Retina (tissue), 1 donor: ENCODE measurements around the gene MDGA2.

ENCODE experiments used
- DNase-seq: peaks from one replicate; pipeline ENCODE4 v3.0.0-alpha.2; 2016

Gene MDGA2

DNA sequence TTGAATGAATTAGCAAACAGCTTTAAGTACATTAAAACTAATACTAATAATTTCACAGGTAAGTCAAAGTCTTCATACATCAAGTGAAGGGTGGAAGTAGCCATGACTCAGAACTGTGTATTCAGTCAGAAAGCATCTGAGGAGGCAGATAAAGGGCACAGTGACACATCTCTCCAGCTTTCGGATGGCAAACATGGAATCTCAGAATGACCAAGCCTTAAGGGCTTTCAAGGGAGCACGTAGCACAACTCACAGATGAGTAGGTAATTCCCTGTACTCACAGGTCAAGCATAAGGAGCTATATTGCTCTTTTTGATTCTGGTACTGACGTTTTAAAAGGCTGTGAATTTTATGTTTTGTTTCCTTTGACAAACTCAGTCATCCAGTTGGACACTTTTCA, 56.0 kb downstream of the MDGA2 start:
- DNase-seq, result no peak

DNA sequence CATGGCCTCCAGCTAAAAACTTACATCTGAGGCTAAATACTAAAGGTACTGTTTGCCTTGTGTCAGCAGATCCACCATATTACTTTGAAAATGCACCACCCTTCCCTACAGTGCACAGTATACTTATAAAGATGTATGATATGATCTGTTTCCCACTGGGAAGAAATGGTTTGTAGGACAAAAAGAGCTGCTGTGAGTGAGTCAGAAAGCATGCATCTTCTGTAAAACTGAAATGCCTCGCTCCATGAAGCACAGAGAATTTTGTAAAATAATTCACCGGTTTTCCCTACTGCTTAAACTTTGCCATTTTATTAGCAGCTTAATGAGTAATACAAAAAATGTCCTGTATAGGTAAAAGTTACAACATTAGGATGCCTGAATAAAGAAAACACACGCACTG, 68.8 kb downstream of the MDGA2 start:
- no peak for DNase-seq

DNA sequence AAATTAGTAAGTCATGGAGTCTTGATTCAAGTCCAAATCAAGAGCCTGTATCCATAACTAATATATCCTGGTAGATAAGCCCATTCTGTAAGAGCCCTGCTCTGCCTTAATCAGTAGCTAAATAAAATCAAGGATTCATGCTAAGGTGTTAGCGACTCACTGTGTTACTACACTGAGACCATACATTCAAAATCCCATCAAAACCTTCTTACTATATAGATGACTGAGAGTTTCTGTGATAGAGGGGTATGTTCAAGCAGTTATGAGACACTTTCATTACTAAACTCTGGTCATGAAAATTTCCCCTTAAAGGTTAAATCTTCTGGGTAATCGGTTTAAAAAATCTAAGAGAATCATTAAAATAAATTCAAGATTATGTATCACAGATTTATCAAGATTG, 78.5 kb downstream of the MDGA2 start:
- no peak for DNase-seq

DNA sequence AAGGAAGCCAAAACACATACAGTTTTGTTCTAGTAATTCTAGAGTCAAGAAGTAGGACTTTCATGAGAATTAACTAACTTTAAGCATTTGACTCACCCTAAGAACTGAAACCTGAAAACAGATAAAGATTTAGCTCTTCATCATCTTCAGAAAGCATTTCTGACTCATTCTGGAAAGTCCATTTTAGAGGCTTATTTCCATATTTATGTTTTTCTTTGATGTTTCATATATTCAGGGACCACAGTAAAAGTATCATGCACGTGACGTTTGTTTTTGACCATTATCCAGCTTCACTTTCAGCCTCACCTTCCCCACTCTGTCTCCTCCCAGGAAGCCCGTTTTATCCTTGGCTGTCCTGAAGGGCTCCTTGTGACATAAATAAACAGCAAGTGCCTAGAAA, 79.2 kb downstream of the MDGA2 start:
- no peak for DNase-seq

DNA sequence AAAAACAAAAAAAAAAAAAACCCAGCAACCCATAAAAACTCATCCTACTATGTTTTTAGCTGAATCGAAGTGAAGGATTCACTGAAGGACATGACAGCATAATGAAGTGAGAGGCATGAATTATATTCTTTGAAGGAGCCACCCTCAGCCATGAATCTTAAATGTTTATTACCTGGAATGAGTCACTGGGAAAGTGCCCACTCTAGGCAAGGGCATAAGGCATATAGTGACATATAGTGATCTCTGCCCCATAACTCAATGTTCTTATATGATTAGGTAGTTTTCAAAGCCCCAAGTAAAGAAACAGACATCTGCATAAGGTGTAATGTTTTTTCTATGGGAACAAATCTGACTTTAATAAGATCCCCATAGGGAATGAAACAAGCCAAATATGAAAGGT, 79.9 kb downstream of the MDGA2 start:
- no peak for DNase-seq

DNA sequence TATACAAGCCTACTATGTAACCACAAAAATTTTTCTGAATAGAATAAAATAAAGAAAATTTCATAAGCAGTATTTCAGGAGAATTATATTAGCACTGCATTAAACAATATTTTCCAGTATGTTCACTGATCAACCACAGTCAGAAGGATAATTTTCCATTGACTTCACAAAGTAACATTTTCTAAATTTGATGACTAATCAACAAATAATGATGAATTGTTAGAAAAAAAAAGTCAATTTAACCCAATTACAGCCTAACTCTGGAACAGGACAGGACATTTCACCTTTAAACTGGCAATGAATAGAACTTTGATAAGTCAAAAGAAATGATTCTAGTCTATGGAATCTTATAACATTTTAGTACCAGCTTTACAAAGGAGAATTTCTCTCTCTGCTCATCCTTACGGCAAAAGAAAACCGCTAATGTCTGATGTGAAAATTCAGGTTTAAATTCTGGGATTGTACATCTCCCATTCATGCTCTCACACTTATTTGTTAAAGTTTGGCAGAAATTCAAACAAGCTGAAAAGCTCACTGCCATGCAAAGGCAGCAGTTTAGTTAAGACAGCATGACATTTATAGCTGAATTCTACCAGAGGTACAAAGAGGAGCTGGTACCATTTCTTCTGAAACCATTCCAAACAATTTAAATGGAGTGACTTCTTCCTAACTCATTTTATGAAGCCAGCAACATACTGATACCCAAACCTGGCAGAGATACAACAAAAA, 84.5 kb downstream of the MDGA2 start:
- DNase-seq, result no peak

DNA sequence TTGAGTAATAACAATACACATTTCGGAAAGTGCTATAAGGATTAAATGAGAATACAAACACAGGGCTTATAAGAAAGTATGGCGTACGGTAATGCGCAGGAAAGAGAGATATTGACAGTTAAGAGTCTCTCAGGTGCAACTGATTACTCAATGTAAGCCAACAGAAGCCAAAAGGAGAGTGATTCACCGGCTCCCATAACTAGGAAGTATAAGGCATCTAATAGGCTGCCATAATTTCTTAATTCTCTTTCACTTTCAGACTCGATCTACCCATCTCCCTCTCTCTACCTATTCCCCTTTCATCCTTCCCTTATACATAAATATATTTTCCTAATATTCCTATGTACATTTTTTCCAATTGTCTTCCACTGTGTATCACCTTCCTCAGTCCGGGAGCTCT, 90.0 kb downstream of the MDGA2 start:
- DNase-seq, result no peak

DNA sequence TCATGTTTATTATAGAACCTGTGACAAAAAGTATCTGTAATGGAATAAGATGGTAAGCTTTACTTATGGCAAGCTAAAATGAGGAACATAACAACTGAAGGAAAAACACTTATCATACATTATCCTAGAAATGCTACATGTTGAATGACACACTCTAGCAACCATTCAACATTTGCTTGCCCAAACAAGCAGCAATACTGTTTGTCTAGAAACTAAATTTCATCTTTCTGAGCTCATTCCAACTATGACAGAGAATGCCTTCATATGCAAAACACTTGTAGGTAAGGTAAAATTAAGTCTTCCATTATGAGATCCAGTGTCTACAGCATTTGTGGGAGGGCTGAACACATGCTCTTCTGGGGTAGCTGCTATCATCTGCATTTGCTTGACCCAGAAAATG, 108.1 kb downstream of the MDGA2 start:
- no peak for DNase-seq

DNA sequence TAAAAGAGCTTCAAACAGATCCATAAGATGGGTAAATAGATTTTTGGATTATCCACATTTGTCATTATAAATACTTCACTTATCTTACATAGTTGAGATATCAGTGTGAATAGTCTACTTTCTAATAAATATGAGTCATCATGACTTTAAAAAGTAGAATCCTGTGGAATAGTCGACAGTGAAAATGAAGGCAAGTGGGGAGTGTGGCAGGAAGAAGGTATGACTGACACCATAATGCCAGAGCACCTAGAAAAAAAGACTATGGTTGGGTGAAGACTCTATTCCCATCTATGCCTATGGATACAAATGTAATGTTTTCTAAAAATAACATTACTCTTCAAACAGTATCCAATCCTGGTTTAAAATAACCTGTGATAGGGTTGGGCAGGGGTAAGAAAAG, 117.5 kb downstream of the MDGA2 start:
- no peak for DNase-seq

DNA sequence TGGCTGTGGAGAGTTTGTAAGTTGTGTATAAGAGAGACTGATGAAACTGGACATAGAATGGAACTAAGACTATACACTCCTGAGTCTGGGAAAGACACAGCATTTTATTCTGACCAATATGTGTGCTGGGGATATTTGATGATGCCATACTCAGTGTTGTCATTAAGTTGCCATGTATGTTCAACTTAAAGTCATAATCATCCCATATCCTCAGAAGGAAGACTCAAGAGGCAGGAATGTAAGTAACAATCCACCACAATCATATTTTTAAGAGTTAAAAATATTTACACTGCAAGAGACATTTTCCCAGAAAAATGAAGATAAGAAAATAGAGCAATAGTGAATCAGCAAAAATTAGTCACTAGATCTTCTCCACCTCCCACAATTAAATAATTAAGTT, 120.1 kb downstream of the MDGA2 start:
- no peak for DNase-seq

- DNase-seq, result no peak
Measured at GRCh38 chr14:47549886-47550285, 125.5 kb downstream of the MDGA2 start.

DNA sequence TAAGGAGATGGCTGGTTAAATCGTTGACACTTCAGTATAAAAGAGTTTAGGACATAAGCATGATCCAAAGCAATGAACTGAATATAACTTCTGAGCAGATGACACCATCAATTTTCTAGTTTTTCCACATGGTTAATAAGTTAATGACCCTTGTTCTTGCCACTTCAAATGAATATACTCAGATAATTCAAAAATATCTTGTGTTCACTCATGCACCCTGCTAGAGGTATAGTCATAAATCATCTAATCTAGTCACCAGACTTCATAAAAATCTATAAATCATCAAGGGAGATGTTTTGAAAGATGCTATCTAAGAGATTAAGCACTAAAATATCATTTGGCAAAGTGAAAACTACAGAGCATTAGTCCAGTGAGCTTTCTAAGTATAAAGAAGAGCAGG, 131.9 kb downstream of the MDGA2 start:
- DNase-seq, result no peak

- DNase-seq, result peak; percentile 49
Measured at GRCh38 chr14:47541662-47542061, 133.7 kb downstream of the MDGA2 start.

- DNase-seq, result peak; percentile 36
Measured at GRCh38 chr14:47539031-47539461, 136.4 kb downstream of the MDGA2 start.

DNA sequence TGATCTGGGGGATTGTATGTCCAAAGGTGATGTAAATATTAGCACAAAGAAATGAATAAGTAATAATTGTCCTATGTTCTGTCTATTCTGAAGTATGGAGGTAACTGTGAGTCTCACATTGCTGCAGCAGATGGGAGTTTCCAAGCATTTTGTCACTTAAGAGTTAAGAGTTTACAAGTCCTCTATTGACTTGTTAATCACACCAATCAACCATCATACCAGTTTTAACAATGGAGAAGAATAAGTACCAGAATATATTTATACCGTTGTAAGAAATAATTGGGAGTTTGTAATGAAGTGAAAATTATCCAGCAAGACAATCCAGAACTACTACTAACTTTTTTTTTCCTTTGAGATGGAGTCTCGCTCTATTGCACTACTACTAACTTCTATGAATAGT, 139.1 kb downstream of the MDGA2 start:
- no peak for DNase-seq

DNA sequence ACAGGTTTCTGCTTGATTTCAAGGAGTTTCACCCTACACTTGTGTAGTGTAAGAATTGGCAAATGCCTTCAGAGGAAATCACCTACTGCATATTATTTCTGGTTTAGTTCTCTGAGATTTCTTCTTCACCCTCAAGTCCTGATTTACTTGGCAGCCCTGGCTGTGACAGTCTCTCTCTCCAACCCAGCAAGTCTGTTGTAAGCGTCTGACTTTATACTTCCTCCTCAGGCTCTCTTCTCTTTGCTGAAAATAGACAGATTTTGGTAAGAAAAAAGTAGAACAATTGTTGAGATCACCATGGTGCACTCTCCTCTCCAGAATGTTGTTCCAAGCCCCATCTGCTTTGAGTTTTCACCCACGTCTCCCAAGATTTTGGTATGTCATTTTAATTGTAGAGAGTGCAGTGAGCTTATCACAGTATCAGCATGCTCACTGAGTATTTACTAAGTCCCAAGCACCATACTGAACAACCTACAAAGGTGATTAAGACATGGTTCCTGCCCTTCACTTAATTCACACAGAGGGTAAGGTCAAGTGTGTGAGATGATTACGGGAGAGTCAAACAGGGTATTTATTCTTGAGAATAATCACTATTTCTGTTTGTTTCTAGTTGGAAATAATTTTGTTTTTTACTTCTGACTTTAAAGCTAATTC, 148.7 kb downstream of the MDGA2 start:
- no peak for DNase-seq

GRCh38 chr14:47524524-47524923, 150.9 kb downstream of the MDGA2 start:
- no peak for DNase-seq

DNA sequence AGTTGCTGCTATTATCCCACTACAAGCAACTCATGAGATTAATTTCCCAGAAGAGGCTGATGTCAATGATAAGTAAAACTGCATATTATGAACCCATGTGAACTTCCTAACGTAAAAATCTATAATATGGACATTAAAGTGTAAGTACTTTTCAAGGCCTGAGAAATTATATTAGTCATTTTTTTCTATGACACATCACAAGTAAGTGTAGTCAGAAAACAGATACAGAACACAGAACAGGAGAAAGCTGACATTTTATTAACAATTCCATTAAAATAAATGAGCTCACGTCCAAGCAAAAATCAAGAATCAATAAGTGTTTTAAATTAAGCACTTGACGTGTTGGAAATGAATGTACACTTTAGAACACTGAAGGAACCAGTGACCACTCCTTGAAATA, 155.0 kb downstream of the MDGA2 start:
- no peak for DNase-seq

- no peak for DNase-seq
Measured at GRCh38 chr14:47511829-47512228, 163.6 kb downstream of the MDGA2 start.

DNA sequence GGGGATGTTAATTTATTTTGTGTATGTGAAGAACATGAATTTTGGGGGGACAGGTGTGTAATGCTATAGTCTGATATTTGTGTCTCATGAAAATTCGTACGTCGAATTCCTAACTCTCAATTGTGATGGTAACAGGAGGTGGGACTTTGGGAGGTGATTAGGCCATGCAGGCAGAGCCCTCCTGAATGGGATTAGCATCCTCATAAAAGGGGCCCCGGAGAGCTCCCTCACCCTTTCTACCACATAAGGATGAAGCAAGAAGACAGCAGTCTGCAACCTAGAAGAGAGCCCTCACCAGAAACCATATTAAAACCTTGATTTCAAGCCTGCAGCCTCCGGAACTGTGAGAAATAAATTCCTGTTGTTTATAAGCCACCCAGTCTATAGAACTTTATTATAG, 165.4 kb downstream of the MDGA2 start:
- DNase-seq, result no peak

DNA sequence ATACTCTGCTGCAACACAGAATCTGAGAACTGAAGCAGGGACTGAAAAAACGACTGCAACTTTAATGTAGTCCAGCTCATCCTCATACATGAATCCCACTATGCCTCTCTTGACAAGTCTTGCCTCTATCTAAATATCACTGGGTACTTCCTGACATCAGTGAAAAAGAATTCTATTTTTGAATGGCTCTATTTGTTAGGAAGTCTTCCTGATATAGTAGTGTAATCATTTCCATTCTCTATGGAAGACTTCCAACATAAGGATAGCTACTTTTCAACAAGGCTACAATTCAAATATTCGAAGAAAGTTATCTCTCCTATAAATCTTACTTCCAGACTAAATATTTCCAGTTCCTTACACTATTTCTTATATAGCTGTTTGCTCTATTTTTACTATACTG, 167.5 kb downstream of the MDGA2 start:
- no peak for DNase-seq

GRCh38 chr14:47500369-47500768, 175.0 kb downstream of the MDGA2 start:
- DNase-seq, result no peak

DNA sequence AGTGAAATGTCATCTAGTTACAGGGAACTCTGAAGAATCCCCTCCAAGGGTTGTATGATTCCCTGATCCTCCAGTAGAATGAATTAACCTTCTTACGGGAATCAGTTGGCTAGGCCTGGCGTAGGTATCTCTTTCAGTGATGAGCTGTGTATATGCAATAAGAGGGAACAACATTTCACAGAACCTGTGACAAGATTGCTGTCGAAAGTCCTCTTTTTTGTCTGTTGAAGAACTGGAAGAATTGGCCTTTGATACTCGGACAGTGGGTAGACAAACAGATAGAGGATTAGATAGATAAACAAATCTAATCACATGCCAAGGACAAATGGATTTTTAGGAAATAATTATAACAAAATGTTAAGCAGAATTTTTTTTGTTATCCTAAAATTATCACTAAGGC, 184.6 kb downstream of the MDGA2 start:
- no peak for DNase-seq

DNA sequence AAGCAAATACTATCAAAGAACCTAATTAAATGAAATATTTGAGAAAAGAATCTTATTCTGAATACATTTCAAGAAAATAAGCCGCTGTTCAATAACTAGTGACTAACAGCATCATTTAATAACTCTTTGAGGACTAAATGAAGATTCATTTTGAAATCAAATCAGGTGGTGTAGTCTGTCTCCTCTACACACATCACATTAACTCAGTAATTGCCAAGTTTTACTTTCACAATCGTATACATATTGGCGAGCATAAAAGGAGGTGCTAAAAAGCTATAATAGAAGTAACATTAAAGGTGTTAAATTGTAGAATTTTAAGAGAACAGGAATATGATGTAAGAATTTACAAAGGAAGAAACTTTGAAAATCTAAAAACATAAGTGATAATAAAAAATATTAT, 185.1 kb downstream of the MDGA2 start:
- DNase-seq, result no peak

DNA sequence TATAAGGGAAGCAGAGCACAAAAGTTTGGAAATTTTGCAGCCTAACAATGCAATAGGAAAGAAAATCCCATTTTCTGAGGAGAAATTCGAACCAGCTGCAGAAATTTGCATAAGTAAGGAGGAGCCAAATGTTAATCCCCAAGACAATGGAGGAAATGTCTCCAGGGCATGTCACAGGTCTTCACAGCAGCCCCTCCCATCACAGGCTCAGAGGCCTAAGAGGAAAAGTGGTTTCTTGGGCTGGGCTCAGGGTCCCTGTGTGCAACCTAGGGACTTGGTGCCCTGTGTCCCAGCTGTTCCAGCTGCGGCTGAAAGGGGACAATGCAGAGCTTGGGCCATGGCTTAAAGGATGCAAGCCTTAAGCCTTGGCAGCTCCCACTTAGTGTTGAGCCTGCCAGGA, 190.0 kb downstream of the MDGA2 start:
- no peak for DNase-seq
